Measurements from ENCODE around the gene USB1.
A peak's percentile ranks its signal among the peaks of the same experiment; 100 is the strongest.

USB1 gene

DNA sequence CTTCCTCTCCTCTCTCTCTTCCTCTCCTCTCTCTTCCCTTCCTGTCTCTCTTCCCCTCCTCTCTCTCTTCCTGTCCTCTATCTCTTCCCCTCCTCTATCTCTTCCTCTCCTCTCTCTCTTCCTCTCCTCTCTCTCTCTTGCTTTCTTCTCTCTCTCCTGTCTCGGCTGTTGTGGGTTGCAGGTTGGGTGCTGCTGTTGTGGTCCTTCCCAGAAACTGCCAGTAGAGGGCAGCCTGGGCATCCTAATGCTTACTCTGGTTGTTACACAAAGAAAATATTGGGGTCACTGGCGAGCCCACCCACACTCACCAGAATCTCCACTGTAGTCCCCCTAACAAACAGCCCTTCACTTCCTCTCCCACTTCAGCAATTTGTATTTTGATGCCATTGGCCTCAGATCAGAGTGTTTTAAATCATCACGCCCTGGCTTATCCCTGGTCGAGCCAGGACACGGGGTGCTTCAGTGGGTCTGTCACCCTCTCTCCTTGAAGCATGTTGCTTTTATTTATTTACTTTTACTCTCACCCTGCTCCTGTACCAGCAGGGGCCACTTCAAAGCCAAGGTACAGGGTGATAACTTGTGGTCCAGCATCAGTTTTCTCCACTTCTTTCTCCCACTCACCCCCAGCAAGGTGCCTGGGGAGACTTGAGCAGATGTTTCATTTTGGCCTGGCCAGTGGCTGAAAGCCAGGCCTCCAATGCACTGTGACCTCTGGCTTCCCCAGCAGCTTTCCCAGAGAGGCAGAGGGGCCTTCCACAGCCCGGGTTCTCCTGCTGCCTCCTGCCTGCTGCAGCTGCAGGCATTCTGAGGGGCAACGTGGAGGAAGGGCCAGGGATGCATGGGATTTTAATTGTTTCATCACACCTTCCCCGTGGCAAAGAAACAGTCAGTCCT is 19.7 kb downstream of the USB1 start:
- in situ Hi-C loops (cut with HindIII; ENCODE audit: low sequenced_read_pairs), result no loop called here
- TF ChIP-seq, protein P1, sequence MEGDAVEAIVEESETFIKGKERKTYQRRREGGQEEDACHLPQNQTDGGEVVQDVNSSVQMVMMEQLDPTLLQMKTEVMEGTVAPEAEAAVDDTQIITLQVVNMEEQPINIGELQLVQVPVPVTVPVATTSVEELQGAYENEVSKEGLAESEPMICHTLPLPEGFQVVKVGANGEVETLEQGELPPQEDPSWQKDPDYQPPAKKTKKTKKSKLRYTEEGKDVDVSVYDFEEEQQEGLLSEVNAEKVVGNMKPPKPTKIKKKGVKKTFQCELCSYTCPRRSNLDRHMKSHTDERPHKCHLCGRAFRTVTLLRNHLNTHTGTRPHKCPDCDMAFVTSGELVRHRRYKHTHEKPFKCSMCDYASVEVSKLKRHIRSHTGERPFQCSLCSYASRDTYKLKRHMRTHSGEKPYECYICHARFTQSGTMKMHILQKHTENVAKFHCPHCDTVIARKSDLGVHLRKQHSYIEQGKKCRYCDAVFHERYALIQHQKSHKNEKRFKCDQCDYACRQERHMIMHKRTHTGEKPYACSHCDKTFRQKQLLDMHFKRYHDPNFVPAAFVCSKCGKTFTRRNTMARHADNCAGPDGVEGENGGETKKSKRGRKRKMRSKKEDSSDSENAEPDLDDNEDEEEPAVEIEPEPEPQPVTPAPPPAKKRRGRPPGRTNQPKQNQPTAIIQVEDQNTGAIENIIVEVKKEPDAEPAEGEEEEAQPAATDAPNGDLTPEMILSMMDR (IDR thresholded peaks at IDR 0.05; ENCODE audit: low read depth, low read length), result peak; percentile 87
- DNase-seq (ENCODE audit: low read depth, low spot score), result peak; percentile 42
- H3K4me3 ChIP-seq (ENCODE audit: low read depth, low read length), result no peak overlapping the region

DNA sequence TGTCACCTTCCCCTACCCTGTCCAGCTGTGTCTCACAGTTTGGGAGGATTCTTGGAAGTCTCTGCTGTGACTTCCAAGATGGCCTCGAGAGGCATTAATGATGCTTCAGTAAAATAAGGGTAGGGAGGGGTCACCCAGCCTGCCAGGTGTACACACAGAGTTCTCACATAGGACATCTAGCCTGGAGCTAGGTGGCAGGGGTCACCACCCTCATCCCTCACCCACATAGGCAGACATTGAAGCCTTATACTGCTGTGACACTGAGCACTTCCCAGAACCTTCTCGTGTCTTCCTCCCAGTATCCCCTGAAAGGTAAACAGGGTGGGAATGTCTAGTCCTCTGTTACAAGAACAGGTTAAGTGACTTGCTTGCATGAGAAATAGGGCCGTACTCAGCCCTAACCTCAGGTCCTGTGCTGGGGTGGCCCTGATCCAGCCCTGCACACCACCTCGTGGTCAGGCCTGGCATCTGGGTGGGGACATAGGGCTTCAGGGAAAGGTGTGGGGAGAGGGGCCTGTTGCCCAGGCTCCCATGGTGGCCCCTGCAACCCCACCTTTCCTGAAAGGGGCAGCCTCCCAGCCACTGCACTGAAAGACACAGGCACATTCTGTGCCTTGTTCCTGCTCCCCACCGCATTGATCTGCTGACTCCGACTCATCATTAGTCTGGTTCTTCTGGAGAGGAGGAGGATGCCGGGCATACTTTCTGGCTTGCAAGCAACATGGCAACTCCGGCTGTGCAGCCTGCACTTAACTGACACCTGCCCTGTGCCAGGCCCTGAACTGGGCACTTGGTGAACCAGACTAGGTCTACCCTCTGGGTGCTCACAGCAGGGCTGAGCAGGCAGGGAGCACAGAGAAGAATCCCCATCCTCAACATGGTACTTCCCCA is 20.7 kb downstream of the USB1 start:
- no peak overlapping the region for H3K4me3 ChIP-seq (ENCODE audit: low read depth, low read length)
- in situ Hi-C loops (cut with HindIII; ENCODE audit: low sequenced_read_pairs), result no loop called here
- peak; percentile 45 for DNase-seq (ENCODE audit: low read depth, low spot score)
- TF ChIP-seq, protein P1 (IDR thresholded peaks at IDR 0.05; ENCODE audit: low read depth, low read length), result no peak

DNA sequence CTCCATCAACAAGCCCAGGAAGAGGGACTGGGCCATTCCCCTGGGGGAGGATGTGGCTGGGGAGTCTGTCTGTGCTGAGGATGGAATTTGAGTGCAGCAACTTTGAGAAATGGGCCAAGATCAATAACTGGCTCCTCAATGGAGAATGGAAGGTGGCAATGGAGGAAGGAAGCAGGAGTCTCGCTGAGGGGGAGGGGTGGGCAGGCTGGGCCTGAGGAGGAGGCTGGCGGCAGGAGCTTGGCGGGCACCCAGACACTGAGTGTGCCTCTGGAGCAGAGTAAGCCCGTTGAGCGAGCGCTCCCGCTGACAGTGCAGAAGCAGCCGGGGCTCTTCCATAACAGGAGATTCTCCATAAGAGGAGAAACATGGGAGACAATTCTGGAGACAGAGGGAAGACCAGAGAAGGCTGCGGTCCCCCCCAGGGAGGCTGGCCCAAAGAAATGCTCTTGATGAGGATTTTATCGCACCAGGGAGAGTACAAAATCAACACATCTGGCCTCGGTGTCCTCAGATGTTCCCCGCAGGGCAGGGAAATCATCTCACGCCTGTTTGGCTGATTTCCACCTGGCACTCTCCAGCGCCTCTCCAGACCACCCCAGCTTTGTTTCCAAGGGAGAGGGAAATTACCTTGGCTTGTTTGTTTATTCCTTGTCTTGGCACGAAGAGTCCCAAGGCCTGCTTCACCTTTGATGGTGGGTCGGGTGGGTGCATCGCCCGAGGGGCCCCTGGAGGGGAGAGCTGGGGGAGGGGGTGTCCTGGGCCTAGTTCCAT is 21.6 kb downstream of the USB1 start:
- peak; percentile 75 for DNase-seq (ENCODE audit: low read depth, low spot score)
- no peak overlapping the region for H3K4me3 ChIP-seq (ENCODE audit: low read depth, low read length)
- in situ Hi-C loops (cut with HindIII; ENCODE audit: low sequenced_read_pairs), result no loop called here
- TF ChIP-seq, protein P1 (IDR thresholded peaks at IDR 0.05; ENCODE audit: low read depth, low read length), result no peak

DNA sequence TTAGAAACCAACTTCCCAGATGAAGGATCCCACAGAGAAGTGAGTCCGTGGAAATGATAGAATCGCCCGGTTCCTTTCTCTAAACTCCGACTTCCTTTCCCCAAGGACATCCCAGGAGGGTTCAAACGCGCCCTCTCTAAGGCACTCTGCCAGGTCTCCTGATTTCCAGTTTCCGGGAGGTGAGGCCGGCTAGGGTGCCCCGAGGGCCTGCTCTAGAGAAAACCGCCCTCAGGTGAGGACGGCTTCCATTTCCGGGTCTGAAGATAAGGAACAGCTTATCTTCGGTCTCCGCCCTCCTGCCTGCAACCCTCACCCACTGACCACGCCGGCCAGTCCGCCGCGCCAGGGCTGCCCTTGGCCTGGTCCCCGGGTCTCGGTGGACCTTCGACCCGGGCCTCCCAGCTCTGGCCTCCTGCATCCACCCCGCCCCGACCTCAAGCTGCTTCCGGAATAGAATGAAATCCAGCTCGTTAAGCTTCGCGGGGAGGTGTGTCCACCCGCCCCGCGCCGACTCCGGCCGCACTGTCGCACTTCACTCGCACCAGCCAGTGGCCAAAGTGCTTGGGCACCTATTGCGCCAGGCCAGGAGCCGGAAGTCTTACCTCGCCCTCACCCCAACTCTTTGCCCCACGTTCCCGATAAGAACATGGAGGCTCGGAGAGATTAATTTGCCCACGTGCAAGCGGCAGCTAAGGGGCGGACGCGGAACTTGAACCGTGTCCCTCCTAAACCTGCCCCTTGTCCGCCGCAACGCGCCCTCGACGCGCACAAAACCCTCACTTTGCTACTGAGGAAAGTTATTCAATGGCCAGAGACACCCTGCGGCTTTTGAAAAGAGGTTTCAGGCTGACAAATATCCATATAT is 23.5 kb downstream of the USB1 start:
- H3K4me3 ChIP-seq (ENCODE audit: low read depth, low read length), result peak overlapping the region; percentile 49
- no peak for DNase-seq (ENCODE audit: low read depth, low spot score)
- in situ Hi-C loops (cut with HindIII; ENCODE audit: low sequenced_read_pairs), result no loop called here
- TF ChIP-seq, protein P1 (IDR thresholded peaks at IDR 0.05; ENCODE audit: low read depth, low read length), result no peak

DNA sequence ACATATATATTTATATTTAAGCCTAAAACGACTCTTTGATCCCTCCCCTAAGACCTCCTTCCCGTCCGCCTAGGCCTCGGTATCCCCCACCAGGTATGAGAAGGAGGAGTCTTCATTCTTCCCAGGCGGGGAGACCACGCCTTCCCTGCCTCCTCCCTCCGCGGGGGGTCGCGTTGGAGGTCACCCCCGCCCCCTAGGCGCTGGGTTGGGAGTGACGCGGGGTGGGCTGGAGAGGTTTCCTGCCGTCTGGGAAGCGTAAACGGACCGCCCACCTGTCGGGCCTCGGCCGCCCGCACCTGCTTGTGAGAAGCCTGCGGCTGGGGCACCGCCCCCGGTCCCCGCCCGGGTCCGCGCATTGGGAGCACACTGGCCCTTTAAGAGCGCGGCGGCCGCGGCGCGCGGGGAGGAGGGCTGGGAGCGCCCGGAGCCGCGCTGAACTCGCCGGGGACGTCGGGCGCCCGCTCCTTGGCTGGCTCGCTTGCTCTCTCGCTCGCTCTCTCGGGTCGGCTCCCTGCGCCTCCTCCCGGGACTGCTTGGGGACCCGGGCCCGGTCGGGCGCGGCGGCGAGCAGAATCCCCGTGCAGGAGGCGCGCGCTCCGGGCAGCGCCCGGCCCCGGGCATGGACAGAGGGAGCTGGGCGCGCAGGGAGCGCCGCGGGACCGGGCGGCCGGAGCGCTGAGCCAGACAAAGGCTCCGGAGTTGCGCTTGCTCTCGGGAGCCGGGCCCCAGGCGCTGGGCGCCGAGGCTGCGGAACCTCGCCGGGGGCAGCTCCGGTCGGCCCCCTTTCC is 24.3 kb downstream of the USB1 start, which contains the start of gene MMP15:
Gene MMP15 (plus strand): TSS at position 404 of the 788 bp plus-strand sequence. CDS start 597 bp downstream, outside the sequence.
- DNase-seq (ENCODE audit: low read depth, low spot score), result peak; percentile 55
- TF ChIP-seq, protein P1 (IDR thresholded peaks at IDR 0.05; ENCODE audit: low read depth, low read length), result no peak
- peak within 1 kb of the TSS; percentile 49 for H3K4me3 ChIP-seq (ENCODE audit: low read depth, low read length)
- in situ Hi-C loops (cut with HindIII; ENCODE audit: low sequenced_read_pairs), result no loop called here
